ENCODE data around the gene RAPGEF2.
"Not testable (repeated sequence)": the region's sequence is repeated elsewhere in the genome, so short reads cannot be mapped to it uniquely, and the experiment has no call there.

Gene RAPGEF2

GRCh38 chr4:159102622-159103383 is at the start of gene RAPGEF2:
TSS of gene RAPGEF2 (plus strand) at chr4:159103079. CDS start at chr4:159104163, 1,084 bp downstream.
- DNase-seq, result peak; percentile 83

GRCh38 chr4:159055833-159056232 is 47.0 kb upstream of the RAPGEF2 start:
- no peak for DNase-seq

- DNase-seq, result no peak
Measured at GRCh38 chr4:159060161-159060560, 42.7 kb upstream of the RAPGEF2 start.

GRCh38 chr4:159062381-159062780 is 40.5 kb upstream of the RAPGEF2 start:
- no peak for DNase-seq

GRCh38 chr4:159065513-159066240 is 37.2 kb upstream of the RAPGEF2 start:
- DNase-seq, result no peak

- not testable (repeated sequence) for DNase-seq
Measured at GRCh38 chr4:159068139-159068538, 34.7 kb upstream of the RAPGEF2 start.

DNA sequence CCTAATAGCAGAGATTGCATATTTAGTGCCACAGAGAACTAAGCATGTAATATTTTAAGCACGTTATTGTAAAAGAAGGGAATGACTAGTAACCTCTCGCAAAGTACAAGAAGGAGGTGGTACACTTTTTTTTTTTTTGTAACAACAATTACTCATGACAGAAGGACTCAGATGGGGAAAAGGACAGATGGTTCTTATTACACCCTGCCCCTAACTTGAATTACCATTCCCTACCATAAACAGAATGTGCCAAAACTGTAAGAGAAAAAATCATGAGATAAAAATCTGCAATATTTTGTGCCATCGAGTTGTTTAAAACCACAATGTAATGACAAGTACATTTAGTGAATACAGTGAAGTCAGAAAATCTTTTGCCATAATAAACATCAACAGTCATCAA is 33.0 kb upstream of the RAPGEF2 start:
- DNase-seq, result no peak

GRCh38 chr4:159070742-159071141 is 32.1 kb upstream of the RAPGEF2 start:
- DNase-seq, result no peak

DNA sequence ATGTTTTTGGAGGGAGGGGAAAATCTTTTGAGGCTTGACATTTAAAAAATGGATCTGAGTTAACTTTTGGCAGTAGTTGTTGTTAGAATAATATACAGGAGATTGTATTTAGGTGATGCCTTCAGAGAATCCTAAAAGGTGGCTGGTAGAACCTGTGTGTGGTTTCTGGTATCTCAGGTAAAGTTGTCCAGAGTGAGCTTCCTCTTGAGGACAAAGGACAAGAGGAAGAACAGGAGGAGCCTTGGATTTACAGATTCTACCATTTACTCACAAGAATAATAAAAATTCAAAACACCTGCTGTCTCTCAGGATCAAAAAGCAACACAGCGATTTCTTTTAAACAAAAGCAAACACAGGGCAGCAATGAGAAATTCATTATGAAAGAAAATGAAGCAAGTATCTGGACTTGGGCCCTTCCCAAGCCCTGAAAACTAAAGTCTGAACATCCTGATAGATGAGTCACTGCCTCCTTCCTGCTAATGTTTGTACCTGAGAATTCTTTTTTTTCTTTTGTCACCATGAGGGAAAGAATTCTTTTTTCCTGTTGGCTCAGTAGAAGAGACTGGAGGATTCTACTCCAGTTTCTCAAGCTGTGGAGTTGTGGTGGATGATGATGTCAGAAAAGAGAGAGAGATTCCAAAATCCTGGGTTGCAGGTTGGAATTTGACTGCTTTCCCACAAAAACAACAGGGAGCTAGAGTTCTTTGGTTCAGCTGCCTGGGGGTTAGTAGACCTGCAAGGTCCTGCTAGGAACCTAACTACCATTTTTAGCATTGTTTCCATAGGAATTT is 31.5 kb upstream of the RAPGEF2 start:
- DNase-seq, result no peak

DNA sequence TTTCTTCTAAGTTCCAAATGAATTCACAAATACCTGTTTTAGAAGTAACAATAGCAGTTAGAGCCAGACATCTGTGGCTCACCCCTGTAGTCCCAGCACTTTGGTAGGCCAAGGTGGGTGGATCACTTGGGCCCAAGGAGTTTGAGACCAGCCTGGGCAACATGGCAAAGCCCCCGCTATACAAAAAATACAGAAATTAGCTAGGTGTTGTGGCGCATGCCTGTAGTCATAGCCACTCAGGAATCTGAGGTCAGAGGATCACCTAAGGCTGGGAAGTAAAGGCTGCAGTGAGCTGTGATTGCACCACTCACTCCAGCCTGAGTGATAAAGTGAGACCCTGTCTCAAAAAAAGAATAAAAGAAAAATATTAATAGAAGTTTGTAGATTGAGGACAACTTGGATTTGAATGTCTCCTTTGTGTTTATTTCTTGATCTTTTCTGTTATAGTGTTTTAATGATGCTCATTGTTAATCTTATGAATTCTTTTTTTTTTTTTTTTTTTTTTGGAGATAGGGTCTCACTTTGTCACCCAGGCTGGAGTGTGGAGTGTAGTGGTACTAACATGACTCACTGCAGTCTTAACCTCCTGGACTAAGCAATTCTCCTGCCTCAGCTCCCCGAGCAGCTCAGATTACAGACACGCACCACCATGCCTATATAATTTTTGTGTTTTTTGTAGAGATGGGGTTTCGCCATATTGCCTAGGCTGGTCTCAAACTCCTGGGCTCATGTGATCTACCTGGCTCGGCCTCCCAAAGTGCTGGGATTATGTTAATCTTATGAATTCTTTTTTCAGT is 30.7 kb upstream of the RAPGEF2 start:
- no peak for DNase-seq

DNA sequence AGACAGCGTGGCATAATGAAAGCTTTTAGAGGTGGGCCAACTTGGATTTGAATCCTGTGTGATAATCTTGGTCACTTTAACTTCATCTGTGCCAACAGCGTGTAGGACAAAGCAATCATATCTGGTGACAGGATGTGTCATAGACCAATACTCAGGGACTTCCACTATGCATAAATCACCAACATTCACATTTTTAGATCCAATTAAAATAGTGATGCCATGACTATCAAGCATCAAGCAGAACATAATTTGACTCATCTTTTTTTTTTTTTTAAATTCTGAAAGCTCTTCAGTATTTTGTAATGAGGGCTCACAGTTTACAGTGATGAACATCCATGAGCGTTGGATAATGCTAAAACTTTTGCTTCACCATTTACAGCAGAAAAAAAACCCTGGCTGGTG is 27.3 kb upstream of the RAPGEF2 start:
- DNase-seq, result no peak

GRCh38 chr4:159077018-159077417 is 25.9 kb upstream of the RAPGEF2 start:
- peak; percentile 3 for DNase-seq

DNA sequence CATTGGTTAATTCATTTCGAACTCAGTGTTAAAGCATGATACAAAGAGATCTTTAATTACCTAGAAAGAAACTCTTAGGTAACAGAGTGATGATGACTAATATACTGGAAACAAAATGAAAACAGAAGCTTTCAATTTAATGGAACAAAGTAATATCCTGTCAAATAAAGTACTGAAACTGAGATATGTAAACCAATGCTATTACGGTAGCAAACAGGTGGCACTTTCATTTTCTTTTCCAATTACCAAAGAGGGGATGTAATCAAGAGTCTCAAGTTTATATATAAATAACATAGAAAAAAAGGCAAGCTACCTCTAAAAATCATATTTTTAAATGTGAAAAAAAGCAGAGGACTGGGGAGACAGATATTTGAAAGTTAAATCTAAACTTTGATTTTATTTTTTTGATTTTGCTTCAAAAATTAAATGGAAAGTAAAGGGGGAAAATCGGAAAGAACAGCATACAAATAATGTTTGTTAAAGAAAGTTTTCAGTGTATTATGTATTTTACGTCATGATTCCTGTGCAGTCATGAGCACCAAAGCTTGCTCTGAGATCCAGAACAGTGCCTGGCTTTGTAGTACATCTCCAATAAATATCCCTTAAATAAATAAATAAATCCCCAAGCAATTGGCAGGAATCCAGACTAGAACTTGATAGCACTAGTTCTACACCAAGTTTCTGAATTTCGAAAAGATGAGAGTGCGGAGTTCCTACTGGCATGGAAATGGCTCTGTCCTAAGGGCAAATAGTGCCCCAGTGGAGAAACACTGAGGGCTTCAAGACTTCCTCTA is 25.0 kb upstream of the RAPGEF2 start:
- DNase-seq, result no peak

- no peak for DNase-seq
Measured at GRCh38 chr4:159079074-159079473, 23.8 kb upstream of the RAPGEF2 start.

GRCh38 chr4:159086606-159087005 is 16.3 kb upstream of the RAPGEF2 start:
- no peak for DNase-seq

DNA sequence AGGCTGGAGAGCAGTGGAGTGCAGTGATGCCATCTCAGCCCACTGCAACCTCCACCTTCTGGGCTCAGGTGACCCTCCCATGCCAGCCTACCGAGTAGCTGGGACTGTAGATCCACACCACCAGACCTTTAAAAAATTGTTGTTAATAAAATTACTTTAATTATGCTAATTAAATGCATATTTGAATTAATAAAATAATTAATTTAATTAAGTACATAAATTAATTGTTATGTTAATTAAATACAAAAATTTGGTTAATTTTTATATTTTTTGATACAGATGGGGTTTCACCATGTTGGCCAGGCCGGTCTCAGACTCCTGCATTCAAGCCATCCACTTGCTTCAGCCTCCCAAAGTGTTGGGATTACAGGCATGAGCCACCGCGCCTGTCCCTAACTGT is 12.6 kb upstream of the RAPGEF2 start:
- no peak for DNase-seq

- DNase-seq, result not testable (repeated sequence)
Measured at GRCh38 chr4:159094156-159094555, 8.7 kb upstream of the RAPGEF2 start.

GRCh38 chr4:159096434-159096833 is 6.4 kb upstream of the RAPGEF2 start:
- no peak for DNase-seq

- DNase-seq, result no peak
Measured at GRCh38 chr4:159097144-159097543, 5.7 kb upstream of the RAPGEF2 start.

DNA sequence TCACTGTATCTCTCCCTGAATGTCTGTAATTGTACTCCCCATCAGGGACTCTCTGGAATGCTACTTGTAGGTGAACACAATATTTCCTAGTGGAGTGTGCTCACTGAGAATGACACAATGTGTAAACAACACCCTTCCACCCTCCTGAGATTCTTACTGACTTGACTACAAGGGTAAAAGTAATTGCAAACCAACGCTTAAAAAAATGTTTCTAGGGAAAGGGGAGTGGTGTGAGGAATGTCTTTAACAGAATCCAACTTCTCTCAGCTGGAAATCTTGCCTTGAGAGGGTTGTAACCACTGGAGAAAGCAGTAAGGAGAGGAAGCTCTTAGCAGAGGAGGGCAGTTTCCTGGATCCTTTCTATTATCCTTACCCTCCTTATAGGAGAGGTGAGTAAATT is 5.1 kb upstream of the RAPGEF2 start:
- DNase-seq, result no peak

GRCh38 chr4:159098482-159099127 is 4.3 kb upstream of the RAPGEF2 start:
- no peak for DNase-seq

Data from stimulated activated naive CD4-positive, alpha-beta T cell treated with Interleukin-2 at 50 U/mL for 16 hours (primary cell).